ENCODE data around the gene SLC35F5.
"Not testable (repeated sequence)": the region's sequence is repeated elsewhere in the genome, so short reads cannot be mapped to it uniquely, and the experiment has no call there.

- not testable (repeated sequence) for TF ChIP-seq EP300 (IDR thresholded peaks at IDR 0.05); RCOR1 (IDR thresholded peaks at IDR 0.05; ENCODE audit: low read depth, low read length); CTCF (IDR thresholded peaks at IDR 0.05); RAD21 (conservative IDR thresholded peaks at IDR 0.05 in 1 of 2, IDR thresholded peaks at IDR 0.05 in 1 of 2); MAX (IDR thresholded peaks at IDR 0.05); POLR2A (IDR thresholded peaks at IDR 0.05; ENCODE audit: low read length); FOXS1 (CRISPR knock-in tag; IDR thresholded peaks at IDR 0.05)
- TF ChIP-seq, protein P1, sequence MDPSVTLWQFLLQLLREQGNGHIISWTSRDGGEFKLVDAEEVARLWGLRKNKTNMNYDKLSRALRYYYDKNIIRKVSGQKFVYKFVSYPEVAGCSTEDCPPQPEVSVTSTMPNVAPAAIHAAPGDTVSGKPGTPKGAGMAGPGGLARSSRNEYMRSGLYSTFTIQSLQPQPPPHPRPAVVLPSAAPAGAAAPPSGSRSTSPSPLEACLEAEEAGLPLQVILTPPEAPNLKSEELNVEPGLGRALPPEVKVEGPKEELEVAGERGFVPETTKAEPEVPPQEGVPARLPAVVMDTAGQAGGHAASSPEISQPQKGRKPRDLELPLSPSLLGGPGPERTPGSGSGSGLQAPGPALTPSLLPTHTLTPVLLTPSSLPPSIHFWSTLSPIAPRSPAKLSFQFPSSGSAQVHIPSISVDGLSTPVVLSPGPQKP (IDR thresholded peaks at IDR 0.05; ENCODE audit: low read depth, low read length), result not testable (repeated sequence)
Observed at GRCh38 chr2:113669013-113669412, 87.4 kb downstream of the SLC35F5 start.

Measured in A549 (cell line).